HepG2 (cell line): ENCODE measurements around the gene STAT1. TPM values are rescaled to one million over a fixed set of nuclear protein-coding genes. Genes with fewer than 3 reads are reported as not detected.

Experiments
- BORCS8-MEF2B ChIP-seq: sonication (generic); formaldehyde crosslinking; IDR thresholded peaks from 2 replicates; pipeline ENCODE4 v1.8.0; 2022; ENCODE audit warnings: mild to moderate bottlenecking, missing genetic modification reagents
- DNMT3B ChIP-seq: conservative IDR thresholded peaks from 2 replicates; pipeline ENCODE4 v1.6.1; 2016; ENCODE audit warnings: missing biosample characterization, control low read depth
- ELF3 ChIP-seq: IDR thresholded peaks from 2 replicates; pipeline ENCODE4 v1.6.1; 2016; ENCODE audit warnings: missing genetic modification reagents, missing compliant biosample characterization
- GZF1 ChIP-seq: sonication (generic); formaldehyde crosslinking; IDR thresholded peaks from 2 replicates; pipeline ENCODE4 v1.5.1; 2020; ENCODE audit warnings: mild to moderate bottlenecking, missing genetic modification reagents
- HNRNPLL ChIP-seq: fragments of 200-400 bp; formaldehyde crosslinking; IDR thresholded peaks from 2 replicates; pipeline ENCODE4 v1.6.1; 2017; ENCODE audit warnings: mild to moderate bottlenecking, low read depth, low read length; ENCODE audit not compliant: poor library complexity, severe bottlenecking
- KDM5B ChIP-seq: sonication (generic); formaldehyde crosslinking; IDR thresholded peaks from 2 replicates; pipeline ENCODE4 v1.4.0; 2020; ENCODE audit warnings: missing genetic modification reagents, mild to moderate bottlenecking, borderline replicate concordance
- MIXL1 ChIP-seq: IDR thresholded peaks from 2 replicates; pipeline ENCODE4 v1.6.1; 2016
- NCOA1 ChIP-seq: sonication (generic); formaldehyde crosslinking; IDR thresholded peaks from 2 replicates; pipeline ENCODE4 v1.9.0; 2021; ENCODE audit warnings: missing genetic modification reagents
- NR2C2 ChIP-seq: sonication (generic); formaldehyde crosslinking; IDR thresholded peaks from 2 replicates; pipeline ENCODE4 v1.4.0; 2020; ENCODE audit warnings: missing genetic modification reagents, mild to moderate bottlenecking, moderate library complexity, borderline replicate concordance
- PHF20 ChIP-seq: sonication (generic); formaldehyde crosslinking; IDR thresholded peaks from 2 replicates; pipeline ENCODE4 v1.5.0; 2020; ENCODE audit warnings: mild to moderate bottlenecking, missing genetic modification reagents
- PRMT3 ChIP-seq: sonication (generic); formaldehyde crosslinking; IDR thresholded peaks from 2 replicates; pipeline ENCODE4 v1.8.1; 2022; ENCODE audit warnings: low read depth, mild to moderate bottlenecking, moderate library complexity, missing genetic modification reagents, borderline replicate concordance
- RARA ChIP-seq: IDR thresholded peaks from 2 replicates; pipeline ENCODE4 v1.6.1; 2016; ENCODE audit warnings: missing genetic modification reagents, missing compliant biosample characterization
- RBFOX2 ChIP-seq: fragments of 200-400 bp; formaldehyde crosslinking; IDR thresholded peaks from 2 replicates; pipeline ENCODE4 v1.6.1; 2017; ENCODE audit warnings: low read depth, mild to moderate bottlenecking, low read length
- SP5 ChIP-seq: IDR thresholded peaks from 2 replicates; pipeline ENCODE4 v1.6.1; 2016; ENCODE audit warnings: low read depth, borderline replicate concordance
- STAG1 ChIP-seq: sonication (generic); formaldehyde crosslinking; IDR thresholded peaks from 2 replicates; pipeline ENCODE4 v1.4.0; 2020; ENCODE audit warnings: missing genetic modification reagents
- ZNF781 ChIP-seq: sonication (generic); formaldehyde crosslinking; IDR thresholded peaks from 2 replicates; pipeline ENCODE4 v1.5.1; 2020; ENCODE audit warnings: borderline replicate concordance, mild to moderate bottlenecking, missing genetic modification reagents; ENCODE audit errors: not compliant biosample characterization
- polyA plus RNA-seq, 8 experiments: library from polyadenylated mRNA; depleted of rRNA in 3 of 8; stranded (reverse) in 7 of 8; unstranded in 1 of 8; fragments of >200 nt; fragmentation: Illumina TruSeq in 4 of 8; extraction: Trizol in 4 of 8; gene quantifications; 2 replicates each; pipeline versions ENCODE4 v1.2.1 to v1.2.3, GENCODE V29; 2011 to 2016; ENCODE audit warnings: low read depth in 4 of 8, missing spikeins in 1 of 8, mixed read lengths in 1 of 8; ENCODE audit not compliant: insufficient read depth in 1 of 8
- total RNA-seq, 5 experiments: library from RNA; depleted of rRNA; stranded (reverse); fragments of >200 nt; fragmentation: Illumina TruSeq; extraction: Trizol; gene quantifications; 2 replicates each; pipeline ENCODE4 v1.2.3, GENCODE V29; 2016; ENCODE audit warnings: low read depth in 1 of 5
- TF ChIP-seq, protein P1 (sequence below): sonication (generic); formaldehyde crosslinking; IDR thresholded peaks from 2 replicates; pipeline ENCODE4 v1.9.0; 2022; ENCODE audit warnings: low read depth, missing genetic modification reagents
- TF ChIP-seq, protein P2 (sequence below): sonication (generic); formaldehyde crosslinking; IDR thresholded peaks from 2 replicates; pipeline ENCODE4 v1.8.0; 2022; ENCODE audit warnings: mild to moderate bottlenecking, missing genetic modification reagents
- TF ChIP-seq, protein P3 (sequence below): sonication (generic); formaldehyde crosslinking; IDR thresholded peaks from 2 replicates; pipeline ENCODE4 v1.4.0; 2020; ENCODE audit warnings: missing genetic modification reagents
- TF ChIP-seq, protein P4 (sequence below): sonication (generic); formaldehyde crosslinking; conservative IDR thresholded peaks from 2 replicates; pipeline ENCODE4 v1.4.0; 2020; ENCODE audit warnings: missing genetic modification reagents

Gene STAT1
- total and polyA plus RNA-seq, 2 of the 13 experiments (the other 11 are each of a cell fraction or from before 2014, with no cell fraction given): 21.8 to 59.6 TPM

DNA sequence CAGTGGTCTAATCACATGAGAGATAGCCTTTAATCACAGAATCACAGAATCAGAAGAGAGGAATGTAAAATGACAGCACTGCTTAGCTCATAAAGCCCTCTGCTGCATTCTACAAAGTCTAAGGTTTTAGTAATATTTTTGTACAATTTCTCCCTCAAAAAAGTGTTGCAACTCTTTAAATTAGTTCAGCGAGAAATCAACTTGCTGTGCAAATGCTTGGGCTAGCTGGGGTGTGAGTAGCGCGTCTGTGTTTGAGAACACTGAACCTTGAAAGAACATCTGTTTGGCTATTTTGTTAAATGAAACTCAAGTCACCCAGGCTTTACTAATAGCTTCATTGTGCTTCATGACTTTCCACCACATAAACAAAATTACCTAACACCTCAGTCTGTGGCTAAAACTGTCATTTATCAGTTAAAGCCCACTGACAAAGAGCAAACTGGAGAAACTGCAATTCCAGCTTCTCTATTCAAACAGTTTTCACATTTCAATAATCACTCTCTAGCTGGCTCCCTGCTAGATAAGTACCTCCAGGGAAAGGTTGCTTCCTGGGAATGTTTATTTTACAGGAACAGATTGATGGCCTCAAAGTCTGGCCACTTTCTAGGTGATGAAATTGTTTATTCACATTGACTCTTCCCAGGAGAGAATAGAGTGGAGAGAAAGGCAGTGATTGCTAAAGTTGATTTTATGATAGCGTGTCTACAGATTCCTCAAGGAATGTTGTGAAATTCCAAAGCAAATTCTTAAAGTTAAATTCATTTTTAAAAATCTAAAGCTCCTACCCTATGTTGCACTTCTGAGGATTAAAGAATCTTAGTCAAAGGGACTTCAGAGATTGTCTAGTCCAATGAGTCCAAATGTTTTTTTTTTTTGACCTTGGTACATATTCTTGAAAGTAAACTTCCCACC is 36.0 kb upstream of the STAT1 start (continued):
- TF ChIP-seq ELF3: no peak
- TF ChIP-seq GZF1 (CRISPR knock-in tag): no peak
- TF ChIP-seq, protein P1, sequence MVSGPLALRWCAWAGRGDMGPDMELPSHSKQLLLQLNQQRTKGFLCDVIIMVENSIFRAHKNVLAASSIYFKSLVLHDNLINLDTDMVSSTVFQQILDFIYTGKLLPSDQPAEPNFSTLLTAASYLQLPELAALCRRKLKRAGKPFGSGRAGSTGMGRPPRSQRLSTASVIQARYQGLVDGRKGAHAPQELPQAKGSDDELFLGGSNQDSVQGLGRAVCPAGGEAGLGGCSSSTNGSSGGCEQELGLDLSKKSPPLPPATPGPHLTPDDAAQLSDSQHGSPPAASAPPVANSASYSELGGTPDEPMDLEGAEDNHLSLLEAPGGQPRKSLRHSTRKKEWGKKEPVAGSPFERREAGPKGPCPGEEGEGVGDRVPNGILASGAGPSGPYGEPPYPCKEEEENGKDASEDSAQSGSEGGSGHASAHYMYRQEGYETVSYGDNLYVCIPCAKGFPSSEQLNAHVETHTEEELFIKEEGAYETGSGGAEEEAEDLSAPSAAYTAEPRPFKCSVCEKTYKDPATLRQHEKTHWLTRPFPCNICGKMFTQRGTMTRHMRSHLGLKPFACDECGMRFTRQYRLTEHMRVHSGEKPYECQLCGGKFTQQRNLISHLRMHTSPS (CRISPR knock-in tag): no peak
- TF ChIP-seq, protein P2, sequence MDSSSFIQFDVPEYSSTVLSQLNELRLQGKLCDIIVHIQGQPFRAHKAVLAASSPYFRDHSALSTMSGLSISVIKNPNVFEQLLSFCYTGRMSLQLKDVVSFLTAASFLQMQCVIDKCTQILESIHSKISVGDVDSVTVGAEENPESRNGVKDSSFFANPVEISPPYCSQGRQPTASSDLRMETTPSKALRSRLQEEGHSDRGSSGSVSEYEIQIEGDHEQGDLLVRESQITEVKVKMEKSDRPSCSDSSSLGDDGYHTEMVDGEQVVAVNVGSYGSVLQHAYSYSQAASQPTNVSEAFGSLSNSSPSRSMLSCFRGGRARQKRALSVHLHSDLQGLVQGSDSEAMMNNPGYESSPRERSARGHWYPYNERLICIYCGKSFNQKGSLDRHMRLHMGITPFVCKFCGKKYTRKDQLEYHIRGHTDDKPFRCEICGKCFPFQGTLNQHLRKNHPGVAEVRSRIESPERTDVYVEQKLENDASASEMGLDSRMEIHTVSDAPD (CRISPR knock-in tag): no peak
- no peak for TF ChIP-seq STAG1 (CRISPR knock-in tag)
- TF ChIP-seq MIXL1 (CRISPR knock-in tag): no peak
- peak; percentile 49; the same call in 1 of the 2 replicates for TF ChIP-seq RARA (CRISPR knock-in tag)
- TF ChIP-seq KDM5B (CRISPR knock-in tag): no peak
- no peak for TF ChIP-seq RBFOX2
- no peak for TF ChIP-seq NCOA1 (CRISPR knock-in tag)
- TF ChIP-seq, protein P3, sequence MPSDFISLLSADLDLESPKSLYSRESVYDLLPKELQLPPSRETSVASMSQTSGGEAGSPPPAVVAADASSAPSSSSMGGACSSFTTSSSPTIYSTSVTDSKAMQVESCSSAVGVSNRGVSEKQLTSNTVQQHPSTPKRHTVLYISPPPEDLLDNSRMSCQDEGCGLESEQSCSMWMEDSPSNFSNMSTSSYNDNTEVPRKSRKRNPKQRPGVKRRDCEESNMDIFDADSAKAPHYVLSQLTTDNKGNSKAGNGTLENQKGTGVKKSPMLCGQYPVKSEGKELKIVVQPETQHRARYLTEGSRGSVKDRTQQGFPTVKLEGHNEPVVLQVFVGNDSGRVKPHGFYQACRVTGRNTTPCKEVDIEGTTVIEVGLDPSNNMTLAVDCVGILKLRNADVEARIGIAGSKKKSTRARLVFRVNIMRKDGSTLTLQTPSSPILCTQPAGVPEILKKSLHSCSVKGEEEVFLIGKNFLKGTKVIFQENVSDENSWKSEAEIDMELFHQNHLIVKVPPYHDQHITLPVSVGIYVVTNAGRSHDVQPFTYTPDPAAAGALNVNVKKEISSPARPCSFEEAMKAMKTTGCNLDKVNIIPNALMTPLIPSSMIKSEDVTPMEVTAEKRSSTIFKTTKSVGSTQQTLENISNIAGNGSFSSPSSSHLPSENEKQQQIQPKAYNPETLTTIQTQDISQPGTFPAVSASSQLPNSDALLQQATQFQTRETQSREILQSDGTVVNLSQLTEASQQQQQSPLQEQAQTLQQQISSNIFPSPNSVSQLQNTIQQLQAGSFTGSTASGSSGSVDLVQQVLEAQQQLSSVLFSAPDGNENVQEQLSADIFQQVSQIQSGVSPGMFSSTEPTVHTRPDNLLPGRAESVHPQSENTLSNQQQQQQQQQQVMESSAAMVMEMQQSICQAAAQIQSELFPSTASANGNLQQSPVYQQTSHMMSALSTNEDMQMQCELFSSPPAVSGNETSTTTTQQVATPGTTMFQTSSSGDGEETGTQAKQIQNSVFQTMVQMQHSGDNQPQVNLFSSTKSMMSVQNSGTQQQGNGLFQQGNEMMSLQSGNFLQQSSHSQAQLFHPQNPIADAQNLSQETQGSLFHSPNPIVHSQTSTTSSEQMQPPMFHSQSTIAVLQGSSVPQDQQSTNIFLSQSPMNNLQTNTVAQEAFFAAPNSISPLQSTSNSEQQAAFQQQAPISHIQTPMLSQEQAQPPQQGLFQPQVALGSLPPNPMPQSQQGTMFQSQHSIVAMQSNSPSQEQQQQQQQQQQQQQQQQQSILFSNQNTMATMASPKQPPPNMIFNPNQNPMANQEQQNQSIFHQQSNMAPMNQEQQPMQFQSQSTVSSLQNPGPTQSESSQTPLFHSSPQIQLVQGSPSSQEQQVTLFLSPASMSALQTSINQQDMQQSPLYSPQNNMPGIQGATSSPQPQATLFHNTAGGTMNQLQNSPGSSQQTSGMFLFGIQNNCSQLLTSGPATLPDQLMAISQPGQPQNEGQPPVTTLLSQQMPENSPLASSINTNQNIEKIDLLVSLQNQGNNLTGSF (CRISPR knock-in tag): no peak
- no peak for TF ChIP-seq HNRNPLL
- TF ChIP-seq, protein P4, sequence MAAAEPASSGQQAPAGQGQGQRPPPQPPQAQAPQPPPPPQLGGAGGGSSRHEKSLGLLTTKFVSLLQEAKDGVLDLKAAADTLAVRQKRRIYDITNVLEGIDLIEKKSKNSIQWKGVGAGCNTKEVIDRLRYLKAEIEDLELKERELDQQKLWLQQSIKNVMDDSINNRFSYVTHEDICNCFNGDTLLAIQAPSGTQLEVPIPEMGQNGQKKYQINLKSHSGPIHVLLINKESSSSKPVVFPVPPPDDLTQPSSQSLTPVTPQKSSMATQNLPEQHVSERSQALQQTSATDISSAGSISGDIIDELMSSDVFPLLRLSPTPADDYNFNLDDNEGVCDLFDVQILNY: no peak
- no peak for TF ChIP-seq PRMT3 (CRISPR knock-in tag)
- TF ChIP-seq DNMT3B (CRISPR knock-in tag): no peak
- TF ChIP-seq SP5 (CRISPR knock-in tag): no peak
- TF ChIP-seq PHF20 (CRISPR knock-in tag): no peak
- TF ChIP-seq ZNF781 (CRISPR knock-in tag): no peak
- no peak for TF ChIP-seq NR2C2 (CRISPR knock-in tag)
- no peak for TF ChIP-seq BORCS8-MEF2B (CRISPR knock-in tag)
